ENCODE measurements around the gene CEP350. TPM values are rescaled to one million over a fixed set of nuclear protein-coding genes. Genes with fewer than 3 reads are reported as not detected.

The CEP350 gene
- polyA plus RNA-seq, 1 donor (not counting 4 experiments of a cell fraction or from before 2014, with no cell fraction given), result 12.0 TPM

DNA sequence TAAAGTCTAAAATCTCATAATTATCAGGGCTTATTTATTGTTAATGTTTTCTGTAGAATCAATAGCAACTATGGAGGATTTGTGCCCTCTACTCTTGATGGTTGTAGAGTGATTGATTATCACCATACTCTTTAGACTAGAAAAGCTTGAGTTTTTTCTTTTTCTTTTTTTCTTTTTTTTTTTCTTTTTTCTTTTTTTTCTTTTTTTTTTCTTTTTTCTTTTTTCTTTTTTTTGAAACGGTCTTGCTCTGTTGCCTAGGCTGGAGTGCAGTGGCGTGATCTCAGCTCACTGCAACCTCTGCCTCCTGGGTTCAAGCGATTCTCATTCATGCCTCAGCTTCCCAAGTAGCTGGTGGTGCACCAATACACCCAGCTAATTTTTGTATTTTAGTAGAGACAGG is 42.8 kb upstream of the CEP350 start:
- FAIRE-seq (no peak), DNase-seq (ENCODE audit: low read depth, low spot score) (no peak)
- Histone ChIP-seq H3K4me1 (ENCODE audit: control insufficient read depth, extremely low read depth, insufficient read depth, low read length) (no peaks in the 10 kb centered on the region), H2AFZ (ENCODE audit: control insufficient read depth, low read length) (no peak overlapping the region), H3K27me3 (ENCODE audit: control insufficient read depth, extremely low read depth, insufficient read depth, low read length) (no peaks in the 10 kb centered on the region), H4K20me1 (ENCODE audit: control insufficient read depth, extremely low read depth, insufficient read depth, low read length) (no peaks in the 10 kb centered on the region), H3K9me1 (ENCODE audit: control insufficient read depth, extremely low read depth, insufficient read depth, low read length) (no peaks in the 10 kb centered on the region), H3K9ac (ENCODE audit: control insufficient read depth, extremely low read depth, insufficient read depth, low read length) (no peak overlapping the region), H3K79me2 (ENCODE audit: control insufficient read depth, insufficient read depth, low read length) (no peaks in the 10 kb centered on the region), H3K9me3 (ENCODE audit: control insufficient read depth, low read depth, low read length) (no peaks in the 10 kb centered on the region), H3K4me3 (ENCODE audit: control insufficient read depth in 2 of 3, extremely low read depth in 1 of 3, insufficient read depth in 2 of 3, low read depth in 1 of 3, low read length in 3 of 3) (no peak overlapping the region), H3K36me3 (ENCODE audit: control insufficient read depth in 2 of 2, extremely low read depth in 1 of 2, insufficient read depth in 2 of 2, low read length in 2 of 2) (peaks cover 0 to 4% of the 10 kb centered on the region in 2 experiments), H3K27ac (ENCODE audit: control insufficient read depth, insufficient read depth, low read length) (no peak overlapping the region), H3K4me2 (ENCODE audit: control insufficient read depth, extremely low read depth, insufficient read depth, low read depth, low read length) (no peak overlapping the region)
- TF ChIP-seq, protein P1, sequence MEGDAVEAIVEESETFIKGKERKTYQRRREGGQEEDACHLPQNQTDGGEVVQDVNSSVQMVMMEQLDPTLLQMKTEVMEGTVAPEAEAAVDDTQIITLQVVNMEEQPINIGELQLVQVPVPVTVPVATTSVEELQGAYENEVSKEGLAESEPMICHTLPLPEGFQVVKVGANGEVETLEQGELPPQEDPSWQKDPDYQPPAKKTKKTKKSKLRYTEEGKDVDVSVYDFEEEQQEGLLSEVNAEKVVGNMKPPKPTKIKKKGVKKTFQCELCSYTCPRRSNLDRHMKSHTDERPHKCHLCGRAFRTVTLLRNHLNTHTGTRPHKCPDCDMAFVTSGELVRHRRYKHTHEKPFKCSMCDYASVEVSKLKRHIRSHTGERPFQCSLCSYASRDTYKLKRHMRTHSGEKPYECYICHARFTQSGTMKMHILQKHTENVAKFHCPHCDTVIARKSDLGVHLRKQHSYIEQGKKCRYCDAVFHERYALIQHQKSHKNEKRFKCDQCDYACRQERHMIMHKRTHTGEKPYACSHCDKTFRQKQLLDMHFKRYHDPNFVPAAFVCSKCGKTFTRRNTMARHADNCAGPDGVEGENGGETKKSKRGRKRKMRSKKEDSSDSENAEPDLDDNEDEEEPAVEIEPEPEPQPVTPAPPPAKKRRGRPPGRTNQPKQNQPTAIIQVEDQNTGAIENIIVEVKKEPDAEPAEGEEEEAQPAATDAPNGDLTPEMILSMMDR (optimal IDR thresholded peaks at IDR 0.05 in 1 of 3, IDR thresholded peaks at IDR 0.05 in 1 of 3, conservative IDR thresholded peaks at IDR 0.05 in 1 of 3; ENCODE audit: extremely low read depth in 1 of 3, insufficient read depth in 2 of 3, low read length in 3 of 3), result no peak
- no peak for TF ChIP-seq EZH2 (IDR thresholded peaks at IDR 0.05; ENCODE audit: low read length)
- dilution Hi-C loops (cut with MboI; ENCODE audit: extremely low pct_ligation_motif_present, low sequenced_read_pairs), result no loop called here

- Histone ChIP-seq H3K27me3 (ENCODE audit: control insufficient read depth, extremely low read depth, insufficient read depth, low read length) (no peaks in the 10 kb centered on the region), H3K36me3 (ENCODE audit: control insufficient read depth in 2 of 2, extremely low read depth in 1 of 2, insufficient read depth in 2 of 2, low read length in 2 of 2) (peaks cover 9 to 16% of the 10 kb centered on the region in 2 experiments), H4K20me1 (ENCODE audit: control insufficient read depth, extremely low read depth, insufficient read depth, low read length) (no peaks in the 10 kb centered on the region), H3K4me1 (ENCODE audit: control insufficient read depth, extremely low read depth, insufficient read depth, low read length) (no peaks in the 10 kb centered on the region), H2AFZ (ENCODE audit: control insufficient read depth, low read length) (no peak overlapping the region), H3K9me3 (ENCODE audit: control insufficient read depth, low read depth, low read length) (no peaks in the 10 kb centered on the region), H3K9me1 (ENCODE audit: control insufficient read depth, extremely low read depth, insufficient read depth, low read length) (no peaks in the 10 kb centered on the region), H3K4me2 (ENCODE audit: control insufficient read depth, extremely low read depth, insufficient read depth, low read depth, low read length) (no peak overlapping the region), H3K9ac (ENCODE audit: control insufficient read depth, extremely low read depth, insufficient read depth, low read length) (no peak overlapping the region), H3K79me2 (ENCODE audit: control insufficient read depth, insufficient read depth, low read length) (no peaks in the 10 kb centered on the region), H3K4me3 (ENCODE audit: control insufficient read depth in 2 of 3, extremely low read depth in 1 of 3, insufficient read depth in 2 of 3, low read depth in 1 of 3, low read length in 3 of 3) (no peak overlapping the region), H3K27ac (ENCODE audit: control insufficient read depth, insufficient read depth, low read length) (no peak overlapping the region)
- dilution Hi-C loops (cut with MboI; ENCODE audit: extremely low pct_ligation_motif_present, low sequenced_read_pairs), result no loop called here
- FAIRE-seq, result no peak
- DNase-seq (ENCODE audit: low read depth, low spot score), result no peak
- TF ChIP-seq, protein P1 (optimal IDR thresholded peaks at IDR 0.05 in 1 of 3, IDR thresholded peaks at IDR 0.05 in 1 of 3, conservative IDR thresholded peaks at IDR 0.05 in 1 of 3; ENCODE audit: extremely low read depth in 1 of 3, insufficient read depth in 2 of 3, low read length in 3 of 3), result no peak
- no peak for TF ChIP-seq EZH2 (IDR thresholded peaks at IDR 0.05; ENCODE audit: low read length)
These were observed 36.8 kb upstream of the CEP350 start for GRCh38 chr1:179917601-179918429.

All from keratinocyte (primary cell).